Tibial nerve (tissue), 4 donors: ENCODE results near the gene ZFX. TPM values are rescaled to one million over a fixed set of nuclear protein-coding genes. Genes with fewer than 3 reads are reported as not detected.

Experiments used
- DNase-seq, 2 donors: peaks; one replicate each; pipeline ENCODE4 v3.0.0-alpha.2; 2019; ENCODE audit warnings: low spot score in 2 of 2
- H3K27ac ChIP-seq, 4 donors: fragments of 200-600 bp; sonication (generic) in 3 of 4; one replicate each; pipeline ENCODE4 v1.5.1; 2017 to 2019; ENCODE audit warnings: mild to moderate bottlenecking in 1 of 4
- H3K27me3 ChIP-seq, 2 donors: fragments of 200-600 bp; sonication (generic) in 1 of 2; one replicate each; pipeline versions ENCODE4 v1.5.1 to v1.6.0; 2017 to 2019
- H3K36me3 ChIP-seq, 3 donors: fragments of 200-600 bp; sonication (generic); one replicate each; pipeline ENCODE4 v1.5.1; 2018 to 2019
- H3K4me1 ChIP-seq, 4 donors: fragments of 200-600 bp; sonication (generic) in 3 of 4; one replicate each; pipeline ENCODE4 v1.5.1; 2017 to 2019
- H3K4me3 ChIP-seq, 4 donors: fragments of 200-600 bp; sonication (generic) in 3 of 4; one replicate each; pipeline ENCODE4 v1.5.1; 2017 to 2019; ENCODE audit warnings: mild to moderate bottlenecking in 1 of 4, moderate library complexity in 1 of 4
- H3K9me3 ChIP-seq, 4 donors: fragments of 200-600 bp; sonication (generic) in 3 of 4; one replicate each; pipeline ENCODE4 v1.5.1; 2017 to 2019
- EP300 ChIP-seq, 2 donors: sonication (generic); formaldehyde crosslinking; IDR thresholded peaks; one replicate each; pipeline ENCODE4 v1.6.1; 2017; ENCODE audit warnings: antibody characterized with exemption in 2 of 2, mild to moderate bottlenecking in 1 of 2
- POLR2A ChIP-seq, 2 donors: fragments of 450-650 bp; IDR thresholded peaks; one replicate each; pipeline ENCODE4 v1.6.1; 2017; ENCODE audit warnings: antibody characterized with exemption in 2 of 2, mild to moderate bottlenecking in 2 of 2, moderate library complexity in 2 of 2
- WGBS, 2 donors: methylation state at CpG; one replicate each; pipeline ENCODE4 v1.1.5; 2018; 5-methylcytosine and 5-hydroxymethylcytosine counted together
- total RNA-seq, 4 donors: library from RNA; depleted of rRNA; stranded (reverse); fragments of >200 nt; gene quantifications; one replicate each; pipeline ENCODE4 v1.1.0, GENCODE V29; 2016
- TF ChIP-seq, protein P1 (sequence below), 5 experiments: fragments of 200-600 bp in 3 of 5; fragments of 450-650 bp in 2 of 5; sonication (generic) in 3 of 5; IDR thresholded peaks; one replicate each; pipeline ENCODE4 v1.5.1; 2016 to 2019; ENCODE audit warnings: antibody characterized with exemption in 5 of 5, mild to moderate bottlenecking in 3 of 5, moderate library complexity in 2 of 5

The ZFX gene
- total RNA-seq, 4 donors from 2014 or later, result 30.4 to 136 (median 33.3) TPM

DNA sequence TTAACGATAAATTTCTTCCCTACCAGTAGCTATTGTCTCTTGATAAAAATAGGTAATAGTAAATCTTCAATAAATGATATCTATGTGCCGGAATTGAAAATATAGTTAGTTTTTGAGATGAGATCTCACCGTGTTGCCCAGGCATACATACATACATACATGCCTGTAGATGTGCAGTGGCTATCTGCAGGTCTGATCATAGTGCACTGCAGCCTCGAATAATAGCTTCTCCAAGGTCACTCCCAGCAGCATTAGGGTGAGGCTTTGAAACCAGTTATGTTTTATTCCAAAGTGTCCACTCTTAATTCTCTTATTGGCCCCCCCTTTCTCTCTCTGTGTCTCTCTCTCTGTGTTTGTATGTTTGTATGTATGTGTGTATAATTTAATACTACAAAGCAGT is 37.5 kb downstream of the ZFX start:
- no peaks in the 10 kb centered on the region for H3K36me3 ChIP-seq
- no peaks in the 10 kb centered on the region for H3K27me3 ChIP-seq
- no peak overlapping the region for H3K4me3 ChIP-seq
- no peak for DNase-seq
- no peak for TF ChIP-seq EP300 (IDR thresholded peaks at IDR 0.05)
- TF ChIP-seq, protein P1, sequence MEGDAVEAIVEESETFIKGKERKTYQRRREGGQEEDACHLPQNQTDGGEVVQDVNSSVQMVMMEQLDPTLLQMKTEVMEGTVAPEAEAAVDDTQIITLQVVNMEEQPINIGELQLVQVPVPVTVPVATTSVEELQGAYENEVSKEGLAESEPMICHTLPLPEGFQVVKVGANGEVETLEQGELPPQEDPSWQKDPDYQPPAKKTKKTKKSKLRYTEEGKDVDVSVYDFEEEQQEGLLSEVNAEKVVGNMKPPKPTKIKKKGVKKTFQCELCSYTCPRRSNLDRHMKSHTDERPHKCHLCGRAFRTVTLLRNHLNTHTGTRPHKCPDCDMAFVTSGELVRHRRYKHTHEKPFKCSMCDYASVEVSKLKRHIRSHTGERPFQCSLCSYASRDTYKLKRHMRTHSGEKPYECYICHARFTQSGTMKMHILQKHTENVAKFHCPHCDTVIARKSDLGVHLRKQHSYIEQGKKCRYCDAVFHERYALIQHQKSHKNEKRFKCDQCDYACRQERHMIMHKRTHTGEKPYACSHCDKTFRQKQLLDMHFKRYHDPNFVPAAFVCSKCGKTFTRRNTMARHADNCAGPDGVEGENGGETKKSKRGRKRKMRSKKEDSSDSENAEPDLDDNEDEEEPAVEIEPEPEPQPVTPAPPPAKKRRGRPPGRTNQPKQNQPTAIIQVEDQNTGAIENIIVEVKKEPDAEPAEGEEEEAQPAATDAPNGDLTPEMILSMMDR (IDR thresholded peaks at IDR 0.05), result no peak
- TF ChIP-seq POLR2A (IDR thresholded peaks at IDR 0.05), result no peak
- H3K27ac ChIP-seq, result no peak overlapping the region
- H3K4me1 ChIP-seq, result no peaks in the 10 kb centered on the region
- 82 to 83% methylated on average over 4 of the region's 4 CpGs for WGBS, 2 donors
- H3K9me3 ChIP-seq, result no peaks in the 10 kb centered on the region

DNA sequence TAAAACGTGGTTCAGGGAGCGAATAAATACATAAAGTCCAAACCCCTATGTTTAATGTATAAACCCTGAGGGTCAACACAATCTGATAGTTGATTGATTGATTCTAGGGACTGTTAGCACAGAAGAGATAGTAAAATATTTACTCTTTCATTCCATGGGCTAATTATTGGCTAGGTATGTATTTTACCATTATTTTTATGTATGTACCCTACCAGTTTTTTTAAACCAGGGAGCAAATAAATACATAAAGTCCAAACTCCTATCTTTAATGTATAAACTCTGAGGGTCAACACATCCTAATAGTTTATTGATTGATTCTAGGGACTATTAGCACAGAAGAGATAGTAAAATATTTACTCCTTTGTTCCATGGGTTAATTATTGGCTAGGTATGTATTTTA is 40.0 kb downstream of the ZFX start:
- DNase-seq, result no peak
- H3K4me1 ChIP-seq, result no peaks in the 10 kb centered on the region
- no peaks in the 10 kb centered on the region for H3K9me3 ChIP-seq
- no peaks in the 10 kb centered on the region for H3K36me3 ChIP-seq
- no peak overlapping the region for H3K27ac ChIP-seq
- no peak overlapping the region for H3K4me3 ChIP-seq
- H3K27me3 ChIP-seq, result no peaks in the 10 kb centered on the region
- 89 to 90% methylated on average over 2 of the region's 2 CpGs for WGBS, 2 donors
- no peak for TF ChIP-seq POLR2A (IDR thresholded peaks at IDR 0.05)
- no peak for TF ChIP-seq EP300 (IDR thresholded peaks at IDR 0.05)
- TF ChIP-seq, protein P1 (IDR thresholded peaks at IDR 0.05), result no peak

DNA sequence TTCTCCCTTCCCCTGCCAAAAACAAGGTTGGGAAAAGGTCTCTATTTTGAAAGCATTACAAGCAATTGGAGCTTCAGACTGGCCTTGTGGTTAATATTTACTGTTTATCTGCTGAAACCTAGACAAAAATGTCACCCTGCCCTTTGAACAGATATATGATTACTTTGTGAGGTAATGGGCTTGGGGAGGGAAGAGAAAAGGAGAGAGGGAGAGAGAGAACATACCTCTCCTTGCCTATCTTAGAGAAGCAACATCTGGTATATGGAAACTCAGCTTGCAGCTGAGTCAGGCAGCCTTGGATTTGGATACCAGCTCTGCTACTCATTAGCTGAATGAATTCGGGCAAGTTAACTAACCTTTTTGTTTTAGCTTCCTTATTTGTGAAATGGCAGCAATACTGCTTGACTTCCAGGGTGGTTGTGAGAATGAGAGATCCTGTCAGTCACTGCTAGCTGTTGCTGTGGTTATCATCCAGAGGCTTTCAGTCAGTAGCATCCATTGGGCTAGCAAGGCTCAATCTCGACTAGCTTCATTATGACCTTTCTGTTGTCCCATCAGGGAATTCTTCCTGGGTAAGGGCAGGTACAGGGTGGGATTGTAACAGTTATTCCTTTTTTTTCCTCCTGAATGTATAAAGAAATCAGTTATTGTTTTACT is 41.1 kb downstream of the ZFX start:
- WGBS, 2 donors, result 58 to 78% methylated on average over 2 of the region's 2 CpGs

DNA sequence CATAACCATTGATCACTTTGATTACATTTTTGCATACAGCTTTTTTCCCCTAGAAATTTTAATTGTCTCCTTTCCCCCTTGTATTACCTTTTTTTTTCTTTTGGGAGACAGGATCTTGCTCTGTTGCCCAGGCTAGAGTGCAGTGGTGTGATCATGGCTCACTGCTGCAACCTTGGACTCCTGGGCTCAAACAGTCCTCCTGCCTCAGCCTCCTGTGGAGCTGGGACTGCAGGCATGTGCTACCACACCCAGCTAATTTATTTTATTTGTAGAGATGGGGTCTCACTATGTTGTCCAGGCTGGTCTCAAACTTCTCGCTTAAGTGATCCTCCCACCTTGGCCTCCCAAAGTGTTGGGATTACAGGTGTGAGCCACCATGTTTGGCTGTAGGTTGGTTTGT is 47.0 kb downstream of the ZFX start:
- no peak for DNase-seq
- Histone ChIP-seq H3K36me3 (no peaks in the 10 kb centered on the region), H3K4me1 (peaks cover 0 to 8% (median 2%) of the 10 kb centered on the region in 4 donors), H3K27ac (no peak overlapping the region), H3K9me3 (no peaks in the 10 kb centered on the region), H3K4me3 (no peak overlapping the region), H3K27me3 (no peaks in the 10 kb centered on the region)
- TF ChIP-seq EP300 (IDR thresholded peaks at IDR 0.05) (no peak), POLR2A (IDR thresholded peaks at IDR 0.05) (no peak)
- TF ChIP-seq, protein P1 (IDR thresholded peaks at IDR 0.05), result no peak
- WGBS, 2 donors, result 90 to 100% methylated on average over 1 of the region's 1 CpG

More for the DNA sequence above, 41.1 kb downstream of the ZFX start:
- no peak overlapping the region for H3K4me3 ChIP-seq
- H3K27me3 ChIP-seq, result no peaks in the 10 kb centered on the region
- H3K4me1 ChIP-seq, result no peaks in the 10 kb centered on the region
- no peak overlapping the region for H3K27ac ChIP-seq
- no peak for TF ChIP-seq EP300 (IDR thresholded peaks at IDR 0.05)
- TF ChIP-seq POLR2A (IDR thresholded peaks at IDR 0.05), result no peak
- no peaks in the 10 kb centered on the region for H3K9me3 ChIP-seq
- no peaks in the 10 kb centered on the region for H3K36me3 ChIP-seq
- DNase-seq, result no peak

DNA sequence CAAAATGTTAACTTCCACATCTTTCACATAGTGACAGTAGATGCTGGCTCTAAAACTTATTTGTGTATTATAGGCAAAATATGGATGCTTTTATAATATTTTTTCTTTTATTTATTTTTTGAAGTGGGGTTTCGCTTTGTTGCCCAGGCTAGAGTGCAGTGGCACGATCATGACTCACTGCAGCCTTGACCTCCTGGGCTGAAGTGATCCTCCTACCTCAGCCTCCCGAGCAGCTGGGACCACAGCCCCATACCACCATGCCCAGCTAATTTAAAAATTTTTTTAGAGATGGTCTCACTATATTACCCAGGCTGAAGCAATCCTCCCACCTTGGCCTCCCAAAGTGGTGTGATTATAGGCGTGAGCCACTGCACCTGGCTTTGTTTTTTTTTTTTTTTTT is 48.6 kb downstream of the ZFX start:
- no peaks in the 10 kb centered on the region for H3K36me3 ChIP-seq
- TF ChIP-seq EP300 (IDR thresholded peaks at IDR 0.05) (no peak), POLR2A (IDR thresholded peaks at IDR 0.05) (no peak)
- TF ChIP-seq, protein P1 (IDR thresholded peaks at IDR 0.05), result no peak
- H3K9me3 ChIP-seq, result no peaks in the 10 kb centered on the region
- DNase-seq, result no peak
- H3K27me3 ChIP-seq, result no peaks in the 10 kb centered on the region
- H3K27ac ChIP-seq, result no peak overlapping the region
- peaks cover 0 to 8% (median 2%) of the 10 kb centered on the region in 4 donors for H3K4me1 ChIP-seq
- no peak overlapping the region for H3K4me3 ChIP-seq
- WGBS, 2 donors, result 91 to 96% methylated on average over 4 of the region's 4 CpGs
